Epithelial cell of proximal tubule (primary cell): ENCODE measurements around the gene RPS6KB1. TPM values are rescaled to one million over a fixed set of nuclear protein-coding genes. Genes with fewer than 3 reads are reported as not detected.
"Not testable (repeated sequence)": the region's sequence is repeated elsewhere in the genome, so short reads cannot be mapped to it uniquely, and the experiment has no call there.

ENCODE experiments used
- DNase-seq: peaks from one replicate; pipeline ENCODE4 v3.0.0-alpha.2; 2011; ENCODE audit warnings: low read depth
- H3K4me3 ChIP-seq: 2 replicates; pipeline ENCODE4 v1.5.1; 2011; ENCODE audit warnings: low read depth, mild to moderate bottlenecking, low read length
- CTCF ChIP-seq: conservative IDR thresholded peaks from 2 replicates; pipeline ENCODE4 v1.5.1; 2012; ENCODE audit warnings: low read depth, mild to moderate bottlenecking, low read length
- total RNA-seq: library from RNA; depleted of rRNA; stranded (reverse); fragments of >200 nt; gene quantifications from 2 replicates; pipeline ENCODE4 v1.2.3, GENCODE V29; 2015

Gene RPS6KB1
- total RNA-seq, 1 donor from 2014 or later, result 25.0 TPM

DNA sequence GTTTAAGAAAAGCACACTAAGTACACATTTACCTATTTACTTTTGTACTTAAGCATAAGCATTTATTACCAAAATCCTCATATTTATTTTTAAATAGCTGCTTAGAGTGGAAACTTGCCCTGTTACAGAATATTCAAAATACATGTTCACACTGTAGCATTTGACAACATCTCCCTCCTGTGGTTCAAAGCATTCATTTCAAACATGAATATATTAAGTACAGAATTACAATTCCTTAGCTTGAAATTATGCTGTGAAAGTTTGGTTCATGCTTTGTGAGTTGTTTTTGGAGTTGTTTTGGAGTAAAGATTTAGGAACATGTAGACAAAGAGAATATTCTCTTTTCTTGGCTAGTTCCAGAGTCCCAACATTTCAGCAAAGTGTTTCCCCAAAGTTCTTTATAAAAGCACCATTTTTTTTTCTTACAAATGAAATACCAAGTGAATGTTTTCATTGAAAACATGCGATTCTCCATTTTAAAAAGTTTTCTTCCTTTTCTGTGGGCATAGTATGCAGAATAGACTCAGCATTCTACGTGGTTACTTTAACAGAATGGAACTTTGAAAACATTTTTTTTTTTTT, 33.4 kb upstream of the RPS6KB1 start:
- DNase-seq, result no peak

GRCh38 chr17:59863616-59864015, 29.3 kb upstream of the RPS6KB1 start:
- no peak for TF ChIP-seq CTCF
- no peak for DNase-seq
- H3K4me3 ChIP-seq, result no peak overlapping the region

More for the DNA sequence above, 33.4 kb upstream of the RPS6KB1 start:
- peak; percentile 67 for TF ChIP-seq CTCF
- H3K4me3 ChIP-seq, result peak overlapping the region; percentile 5

- DNase-seq, result no peak
- no peak overlapping the region for H3K4me3 ChIP-seq
- TF ChIP-seq CTCF, result no peak
These were observed 23.0 kb upstream of the RPS6KB1 start for GRCh38 chr17:59869941-59870218.

DNA sequence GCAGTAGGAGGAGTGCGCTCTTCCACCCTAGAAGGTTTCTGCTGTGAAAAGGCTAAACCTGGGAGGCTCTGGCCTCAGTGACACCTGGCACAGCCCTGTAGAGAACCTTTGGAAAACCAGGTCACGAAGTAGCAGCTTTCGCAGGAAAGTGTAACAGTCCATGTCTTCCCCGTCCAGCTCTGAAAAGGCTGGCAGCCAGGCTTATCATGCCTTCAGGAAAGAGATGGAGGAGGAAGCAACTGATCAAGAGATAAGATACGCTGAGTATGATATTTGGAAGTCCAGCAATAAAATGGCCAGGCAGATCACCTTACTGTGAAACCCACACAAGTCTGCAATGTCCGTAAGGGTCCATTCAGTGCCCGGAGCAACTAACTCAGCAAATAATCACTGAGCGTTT, 22.4 kb upstream of the RPS6KB1 start:
- DNase-seq, result no peak
- H3K4me3 ChIP-seq, result no peak overlapping the region
- no peak for TF ChIP-seq CTCF

DNA sequence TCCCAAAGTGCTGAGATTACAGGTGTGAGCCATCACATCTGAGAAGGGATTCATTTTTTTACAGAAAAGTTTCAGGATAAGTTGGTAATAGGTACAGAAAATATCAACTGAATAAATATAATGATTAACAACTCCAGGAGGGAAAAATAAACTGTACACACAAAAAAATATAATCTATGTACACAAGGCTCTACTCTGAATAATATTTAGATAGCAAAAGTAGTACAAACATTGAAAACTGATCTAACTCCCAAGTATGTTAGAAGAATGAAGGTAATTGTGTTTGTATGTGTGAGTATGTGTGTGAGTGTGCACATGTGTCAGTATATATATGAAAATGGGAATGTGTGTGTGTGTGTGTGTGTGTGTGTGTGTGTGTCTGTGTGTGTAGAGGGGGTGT, 20.6 kb upstream of the RPS6KB1 start:
- no peak for TF ChIP-seq CTCF
- DNase-seq, result no peak
- H3K4me3 ChIP-seq, result no peak overlapping the region

GRCh38 chr17:59873414-59873813, 19.5 kb upstream of the RPS6KB1 start:
- DNase-seq, H3K4me3 ChIP-seq: not testable (repeated sequence)

DNA sequence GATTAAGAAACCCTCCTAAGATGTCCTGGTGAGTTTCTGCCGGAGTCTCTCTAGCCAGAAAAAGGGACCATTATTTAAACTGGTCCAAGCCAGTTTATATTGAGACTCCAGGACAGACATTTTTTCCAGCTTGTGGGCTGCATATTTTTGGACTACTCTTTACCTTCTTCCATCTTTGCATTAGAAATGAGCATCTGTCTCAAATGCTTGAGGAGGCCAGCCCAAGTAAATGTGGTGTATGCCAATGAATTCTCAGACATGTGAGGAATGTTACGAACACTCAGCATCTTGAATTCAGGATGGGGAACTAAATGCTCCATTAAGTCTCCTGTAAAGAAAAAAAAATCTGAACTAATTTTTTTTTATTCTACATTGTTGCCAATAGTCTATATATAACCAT, 18.5 kb upstream of the RPS6KB1 start:
- H3K4me3 ChIP-seq, result no peak overlapping the region
- no peak for TF ChIP-seq CTCF

More for the DNA sequence above, 18.5 kb upstream of the RPS6KB1 start:
- no peak for DNase-seq
